ENCODE measurements around the gene PDE3B.

DNA sequence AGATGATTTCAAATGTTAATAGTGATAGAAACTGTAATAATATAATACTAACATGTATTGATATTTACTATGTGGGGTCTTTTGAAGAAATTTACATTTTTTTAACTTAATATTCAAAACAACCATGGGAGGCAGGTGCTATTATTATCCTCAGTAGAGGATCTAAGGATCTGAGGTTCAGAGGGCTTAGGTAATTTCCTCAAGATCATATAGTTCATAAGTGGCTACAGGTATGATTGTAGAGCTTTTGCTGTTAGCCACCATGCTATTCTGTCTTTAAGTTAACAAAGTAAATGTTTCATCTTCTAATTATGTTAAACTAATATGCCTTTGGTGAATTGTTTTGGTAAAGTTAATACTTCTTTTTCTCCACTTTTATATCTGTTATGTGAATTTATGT is 83.6 kb downstream of the PDE3B start:
- TF ChIP-seq, protein P1, sequence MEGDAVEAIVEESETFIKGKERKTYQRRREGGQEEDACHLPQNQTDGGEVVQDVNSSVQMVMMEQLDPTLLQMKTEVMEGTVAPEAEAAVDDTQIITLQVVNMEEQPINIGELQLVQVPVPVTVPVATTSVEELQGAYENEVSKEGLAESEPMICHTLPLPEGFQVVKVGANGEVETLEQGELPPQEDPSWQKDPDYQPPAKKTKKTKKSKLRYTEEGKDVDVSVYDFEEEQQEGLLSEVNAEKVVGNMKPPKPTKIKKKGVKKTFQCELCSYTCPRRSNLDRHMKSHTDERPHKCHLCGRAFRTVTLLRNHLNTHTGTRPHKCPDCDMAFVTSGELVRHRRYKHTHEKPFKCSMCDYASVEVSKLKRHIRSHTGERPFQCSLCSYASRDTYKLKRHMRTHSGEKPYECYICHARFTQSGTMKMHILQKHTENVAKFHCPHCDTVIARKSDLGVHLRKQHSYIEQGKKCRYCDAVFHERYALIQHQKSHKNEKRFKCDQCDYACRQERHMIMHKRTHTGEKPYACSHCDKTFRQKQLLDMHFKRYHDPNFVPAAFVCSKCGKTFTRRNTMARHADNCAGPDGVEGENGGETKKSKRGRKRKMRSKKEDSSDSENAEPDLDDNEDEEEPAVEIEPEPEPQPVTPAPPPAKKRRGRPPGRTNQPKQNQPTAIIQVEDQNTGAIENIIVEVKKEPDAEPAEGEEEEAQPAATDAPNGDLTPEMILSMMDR (IDR thresholded peaks at IDR 0.05): no peak
- TF ChIP-seq POLR2A (IDR thresholded peaks at IDR 0.05): no peak
